GM12878 (cell line): ENCODE results near the gene HEXIM2. TPM values are rescaled to one million over a fixed set of nuclear protein-coding genes. Genes with fewer than 3 reads are reported as not detected.

Experiments used
- ATAC-seq: fragments of 200-7000 bp; cut with Tn5 transposase; 3 replicates; pipeline ENCODE4 v1.9.1; 2020; ENCODE audit warnings: mild to moderate bottlenecking, moderate library complexity
- BruUV-seq: library from RNA; stranded (reverse); fragments of 400-500 nt; replicated peaks from 2 replicates; lab custom pipeline; 2021; lab: Mats Ljungman, UMichigan
- CTCF ChIA-PET: fragments of 300-600 bp; sonication (Branson Sonifier 250); formaldehyde crosslinking; extraction: SDS; loops from one replicate; lab custom pipeline; 2021; ENCODE audit warnings: inconsistent platforms; lab: Yijun Ruan, JAX
- POLR2A ChIA-PET: fragments of 350-600 bp; formaldehyde crosslinking; extraction: SDS; loops from one replicate; lab custom pipeline; 2021; ENCODE audit warnings: inconsistent platforms; lab: Charles Lee
- RAD21 ChIA-PET: fragments of 300-600 bp; sonication (Branson Sonifier 250); formaldehyde crosslinking; loops from one replicate; lab custom pipeline; 2023; ENCODE audit warnings: antibody characterized with exemption; ENCODE audit not compliant: unreplicated experiment; lab: Charles Lee
- SMC1A ChIA-PET: fragments of 300-600 bp; sonication (Branson Sonifier 250); formaldehyde crosslinking; loops from one replicate; lab custom pipeline; 2023; ENCODE audit not compliant: unreplicated experiment, uncharacterized antibody; lab: Charles Lee
- DNase-seq: peaks from one replicate; pipeline ENCODE4 v3.0.0-alpha.2; 2011; ENCODE audit warnings: low read depth, low spot score
- FAIRE-seq: peaks from 3 replicates; lab custom pipeline; 2011; peaks lifted over from hg19 to GRCh38; lab: Jason Lieb, UNC
- H2AFZ ChIP-seq: 2 replicates; pipeline ENCODE4 v1.6.0; 2011; ENCODE audit warnings: low read depth, low read length, control low read depth; ENCODE audit not compliant: control insufficient read depth
- H3K27ac ChIP-seq: 2 replicates; pipeline ENCODE4 v1.5.1; 2011; ENCODE audit warnings: control low read depth; ENCODE audit not compliant: control insufficient read depth, insufficient read depth
- H3K27me3 ChIP-seq, 2 experiments: replicated peaks in 1 of 2; 2 replicates each; pipeline versions ENCODE4 v1.6.0 to v1.6.1; 2011; ENCODE audit warnings: low read length in 1 of 2; ENCODE audit not compliant: control insufficient read depth in 2 of 2, insufficient read depth in 2 of 2
- H3K36me3 ChIP-seq, 2 experiments: 2 replicates each; pipeline ENCODE4 v1.5.1; 2011; ENCODE audit warnings: low read length in 1 of 2; ENCODE audit not compliant: control insufficient read depth in 2 of 2, insufficient read depth in 2 of 2
- H3K4me1 ChIP-seq: 2 replicates; pipeline ENCODE4 v1.6.1; 2011; ENCODE audit warnings: mild to moderate bottlenecking, low read length, moderate library complexity, mixed read lengths; ENCODE audit not compliant: control insufficient read depth, insufficient read depth
- H3K4me2 ChIP-seq: 2 replicates; pipeline ENCODE4 v1.6.0; 2011; ENCODE audit warnings: control low read depth; ENCODE audit not compliant: control insufficient read depth, insufficient read depth
- H3K4me3 ChIP-seq: fragments of 200-600 bp; sonication (generic); 2 replicates; pipeline ENCODE4 v1.5.1; 2016
- H3K79me2 ChIP-seq: 2 replicates; pipeline ENCODE4 v1.6.0; 2011; ENCODE audit warnings: low read length; ENCODE audit not compliant: control insufficient read depth, insufficient read depth
- H3K9ac ChIP-seq: 2 replicates; pipeline ENCODE4 v1.8.0; 2011; ENCODE audit warnings: low read length, control low read depth, mixed read lengths; ENCODE audit not compliant: control insufficient read depth, insufficient read depth
- H3K9me3 ChIP-seq: replicated peaks from 3 replicates; pipeline ENCODE4 v1.5.1; 2011; ENCODE audit warnings: mild to moderate bottlenecking, low read length; ENCODE audit not compliant: control insufficient read depth, insufficient read depth
- H4K20me1 ChIP-seq: 2 replicates; pipeline ENCODE4 v1.6.0; 2011; ENCODE audit not compliant: control insufficient read depth, insufficient read depth
- ESRRA ChIP-seq: IDR thresholded peaks from 2 replicates; pipeline ENCODE4 v1.6.1; 2012; ENCODE audit warnings: mild to moderate bottlenecking, low read length, improper control_type of control experiment
- IKZF1 ChIP-seq: fragments of 450-650 bp; conservative IDR thresholded peaks from 2 replicates; pipeline ENCODE4 v1.6.1; 2017; ENCODE audit warnings: antibody characterized with exemption, mild to moderate bottlenecking
- IKZF2 ChIP-seq, 2 experiments: fragments of 450-650 bp; IDR thresholded peaks; 2 replicates each; pipeline ENCODE4 v1.6.1; 2017; ENCODE audit warnings: mild to moderate bottlenecking in 2 of 2, moderate library complexity in 2 of 2
- KAT2A ChIP-seq: conservative IDR thresholded peaks from 2 replicates; pipeline ENCODE4 v1.6.1; 2011; ENCODE audit warnings: low read depth, low read length; ENCODE audit not compliant: control insufficient read depth
- POLR2AphosphoS2 ChIP-seq: IDR thresholded peaks from 2 replicates; pipeline ENCODE4 v1.6.1; 2011; ENCODE audit warnings: low read depth, mild to moderate bottlenecking, low read length, improper control_type of control experiment, moderate library complexity
- RAD21 ChIP-seq: IDR thresholded peaks from 2 replicates; pipeline ENCODE4 v1.6.1; 2011; ENCODE audit warnings: mild to moderate bottlenecking, low read depth, low read length, moderate library complexity; ENCODE audit not compliant: insufficient read depth
- RBBP5 ChIP-seq: fragments of 200-600 bp; sonication (generic); conservative IDR thresholded peaks from 2 replicates; pipeline ENCODE4 v1.6.1; 2016
- STAT1 ChIP-seq: fragments of 450-650 bp; conservative IDR thresholded peaks from 2 replicates; pipeline ENCODE4 v1.6.1; 2014; ENCODE audit warnings: antibody characterized with exemption, mild to moderate bottlenecking
- STAT3 ChIP-seq: IDR thresholded peaks from 2 replicates; pipeline ENCODE4 v1.6.1; 2011; ENCODE audit warnings: low read depth, low read length, improper control_type of control experiment
- YY1 ChIP-seq: IDR thresholded peaks from 2 replicates; pipeline ENCODE4 v1.6.1; 2011; ENCODE audit warnings: low read depth, mild to moderate bottlenecking, low read length
- ZNF622 ChIP-seq: fragments of 450-650 bp; IDR thresholded peaks from 2 replicates; pipeline ENCODE4 v1.6.1; 2017; ENCODE audit warnings: mild to moderate bottlenecking, inconsistent platforms
- WGBS: methylation state at CpG from one replicate; pipeline ENCODE4 v1.1.6; 2016; ENCODE audit warnings: low lambda C conversion rate; ENCODE audit not compliant: insufficient replicate concordance, insufficient coverage; ENCODE audit errors: missing lambda C conversion rate; 5-methylcytosine and 5-hydroxymethylcytosine counted together
- in situ Hi-C: fragments of 300-500 bp; cut with MboI; formaldehyde crosslinking; loops from 9 replicates; pipeline ENCODE4 v1.14.3; 2018; ENCODE audit warnings: mixed read lengths
- intact Hi-C: fragments of 100-400 bp; cut with micrococcal nuclease; formaldehyde crosslinking; loops from one replicate; pipeline ENCODE4 v1.14.2; 2022; ENCODE audit not compliant: unreplicated experiment
- polyA plus RNA-seq, 11 experiments: library from polyadenylated mRNA; depleted of rRNA in 4 of 11; unstranded in 6 of 11; stranded (reverse) in 5 of 11; fragments of >200 nt; fragmentation: Nextera tagmentation in 4 of 11; fragmentation: Illumina TruSeq in 1 of 11; extraction: Ambion mirVana in 4 of 11; extraction: Trizol in 1 of 11; gene quantifications; 1 replicate in 1 of 11; 2 replicates in 10 of 11; pipeline versions ENCODE4 v1.2.1 to v1.2.3, GENCODE V29; 2011 to 2016; ENCODE audit warnings: inconsistent platforms in 2 of 11, missing spikeins in 2 of 11, low read depth in 1 of 11
- total RNA-seq, 4 experiments: library from RNA; depleted of rRNA in 3 of 4; stranded (reverse); fragments of >200 nt in 3 of 4; fragmentation: Illumina TruSeq in 1 of 4; extraction: Trizol in 1 of 4; gene quantifications; 2 replicates each; pipeline versions ENCODE4 v1.2.1 to v1.2.3, GENCODE V29; 2013 to 2021
- TF ChIP-seq, protein P1 (sequence below): IDR thresholded peaks from 2 replicates; pipeline ENCODE4 v1.6.1; 2011; ENCODE audit warnings: borderline replicate concordance, low read depth, mild to moderate bottlenecking, moderate library complexity, low read length; ENCODE audit not compliant: insufficient read depth, poor library complexity, severe bottlenecking

Gene HEXIM2
- total and polyA plus RNA-seq, 10 of the 15 experiments (the other 5 are each of a cell fraction or from before 2014, with no cell fraction given): 0.10 to 10.3 (median 6.4) TPM

DNA sequence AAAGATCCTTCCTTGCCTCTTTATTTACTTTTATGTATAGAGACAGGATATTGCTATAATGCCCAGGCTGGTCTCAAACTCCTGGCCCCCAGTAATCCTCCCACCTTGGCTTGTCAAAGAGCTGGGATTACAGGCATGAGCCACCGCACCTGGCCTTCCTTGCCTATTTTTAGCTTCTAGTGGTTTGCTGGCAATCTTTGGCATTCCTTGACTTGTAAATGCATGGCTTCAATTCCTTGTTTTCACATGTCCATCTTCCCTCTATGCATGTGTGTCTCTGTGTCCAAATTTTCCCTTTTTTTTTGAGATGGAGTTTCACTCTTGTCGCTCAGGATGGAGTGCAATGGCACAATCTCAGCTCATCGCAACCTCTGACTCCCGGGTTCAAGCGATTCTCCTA lies 22.5 kb downstream of the HEXIM2 start:
- no peak for DNase-seq
- BruUV-seq: no TSS peak
- H3K4me2 ChIP-seq: no peak overlapping the region
- no peak for ATAC-seq
- TF ChIP-seq IKZF1 (no peak), RAD21 (no peak), STAT3 (no peak), IKZF2 (IDR thresholded peaks at IDR 0.05) (no peak), ZNF622 (no peak)
- H3K4me3 ChIP-seq: no peak overlapping the region
- no peak for FAIRE-seq
- H4K20me1 ChIP-seq: no peaks in the 10 kb centered on the region
- no peaks in the 10 kb centered on the region for H3K4me1 ChIP-seq
- no peaks in the 10 kb centered on the region for H3K27me3 ChIP-seq
- intact Hi-C loops: no loop called here
- CTCF ChIA-PET: interaction anchor here (1.8 to 2.5 kb wide), 3 partner anchors 12 to 48 kb away, joined by 5 to 10 read pairs (median 7); partner anchors contain the start of gene ACBD4
- H3K36me3 ChIP-seq: no peaks in the 10 kb centered on the region
- RAD21 ChIA-PET: interaction anchor here (1.7 kb wide), 1 partner anchor 34 kb away, joined by 4 read pairs; no protein-coding TSS in a partner anchor
- SMC1A ChIA-PET: interaction anchor here (0.7 to 1.5 kb wide), 2 partner anchors 23 to 49 kb away, joined by 3 to 4 read pairs; partner anchors contain the start of genes ACBD4 and HEXIM2
- no peak overlapping the region for H3K27ac ChIP-seq
- no peak overlapping the region for H3K9ac ChIP-seq
- in situ Hi-C loops: no loop called here
- 79% methylated on average over 5 of the region's 5 CpGs for WGBS
- no peaks in the 10 kb centered on the region for H3K79me2 ChIP-seq
- POLR2A ChIA-PET: interaction anchor here (0.5 to 1.2 kb wide), 3 partner anchors 18 to 870 kb away, joined by 3 to 4 read pairs (median 4); no protein-coding TSS in a partner anchor
- no peak overlapping the region for H2AFZ ChIP-seq
- H3K9me3 ChIP-seq: no peaks in the 10 kb centered on the region

DNA sequence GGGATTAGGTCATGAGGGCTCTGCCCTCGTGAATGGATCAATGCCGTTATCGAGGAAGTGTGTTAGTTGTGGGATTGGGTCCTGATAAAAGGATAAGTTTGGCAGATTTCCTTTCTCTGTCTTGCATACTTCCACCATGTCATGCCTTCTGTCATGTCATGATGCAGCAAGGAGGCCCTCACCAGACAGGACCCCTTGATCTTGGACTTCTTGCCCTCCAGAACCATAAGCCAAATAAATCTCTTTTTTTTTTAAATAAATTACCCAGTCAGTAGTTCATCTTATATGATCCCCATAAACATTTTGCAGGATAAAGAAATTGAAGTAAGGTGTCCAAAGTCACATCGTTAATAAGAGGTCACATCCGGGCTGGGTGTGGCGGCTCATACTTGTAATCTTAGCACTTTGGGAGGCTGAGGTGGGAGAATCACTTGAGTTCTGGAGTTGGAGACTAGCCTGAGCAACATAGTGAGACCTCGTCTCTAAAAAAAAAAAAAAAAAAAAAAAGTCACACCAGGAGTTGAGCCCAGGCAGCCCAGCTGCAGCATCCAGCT lies 25.2 kb downstream of the HEXIM2 start:
- BruUV-seq: no TSS peak
- Histone ChIP-seq H3K4me1 (no peaks in the 10 kb centered on the region), H3K36me3 (no peaks in the 10 kb centered on the region), H3K9me3 (no peaks in the 10 kb centered on the region), H3K4me2 (no peak overlapping the region), H3K9ac (no peak overlapping the region), H4K20me1 (no peaks in the 10 kb centered on the region), H3K4me3 (no peak overlapping the region), H3K27ac (no peak overlapping the region), H2AFZ (no peak overlapping the region), H3K79me2 (no peaks in the 10 kb centered on the region), H3K27me3 (no peaks in the 10 kb centered on the region)
- in situ Hi-C loops (no loop called here), intact Hi-C loops (no loop called here)
- CTCF ChIA-PET: interaction anchor here (3.0 to 3.3 kb wide), 2 partner anchors 11 to 51 kb away, joined by 16 to 29 read pairs; partner anchors contain the start of gene ACBD4
- RAD21 ChIA-PET: no interaction called here
- SMC1A ChIA-PET: no interaction called here
- POLR2A ChIA-PET: no interaction called here
- no peak for FAIRE-seq
- no peak for DNase-seq
- no peak for ATAC-seq
- WGBS: 86% methylated on average over 6 of the region's 7 CpGs
- TF ChIP-seq, protein P1, sequence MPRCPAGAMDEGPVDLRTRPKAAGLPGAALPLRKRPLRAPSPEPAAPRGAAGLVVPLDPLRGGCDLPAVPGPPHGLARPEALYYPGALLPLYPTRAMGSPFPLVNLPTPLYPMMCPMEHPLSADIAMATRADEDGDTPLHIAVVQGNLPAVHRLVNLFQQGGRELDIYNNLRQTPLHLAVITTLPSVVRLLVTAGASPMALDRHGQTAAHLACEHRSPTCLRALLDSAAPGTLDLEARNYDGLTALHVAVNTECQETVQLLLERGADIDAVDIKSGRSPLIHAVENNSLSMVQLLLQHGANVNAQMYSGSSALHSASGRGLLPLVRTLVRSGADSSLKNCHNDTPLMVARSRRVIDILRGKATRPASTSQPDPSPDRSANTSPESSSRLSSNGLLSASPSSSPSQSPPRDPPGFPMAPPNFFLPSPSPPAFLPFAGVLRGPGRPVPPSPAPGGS: no peak
- TF ChIP-seq RBBP5 (no peak), POLR2AphosphoS2 (no peak), ESRRA (no peak), YY1 (no peak), KAT2A (no peak), STAT1 (no peak)
